Limb (tissue), 2 donors: ENCODE results near the gene LEMD2.
"Not testable (repeated sequence)": the region's sequence is repeated elsewhere in the genome, so short reads cannot be mapped to it uniquely, and the experiment has no call there.

Experiments used
- DNase-seq, 2 donors: peaks; one replicate each; pipeline ENCODE4 v3.0.0-alpha.2; 2016; ENCODE audit errors: extremely low spot score in 2 of 2

Gene LEMD2

GRCh38 chr6:33788694-33789549 lies at the start of gene LEMD2:
LEMD2 (minus strand) TSS chr6:33789130; CDS start chr6:33789116, 14 bp downstream.
- DNase-seq = peak; percentile 93 to 98

GRCh38 chr6:33837971-33838665 lies 49.2 kb upstream of the LEMD2 start:
- DNase-seq = peak in 1 of 2 donors; percentile 56

GRCh38 chr6:33836806-33837469 lies 48.0 kb upstream of the LEMD2 start:
- DNase-seq = no peak

GRCh38 chr6:33834401-33835392 lies 45.8 kb upstream of the LEMD2 start:
- DNase-seq = no peak

- DNase-seq = no peak
Observed at GRCh38 chr6:33833599-33833998, 44.7 kb upstream of the LEMD2 start.

- DNase-seq = not testable (repeated sequence)
Observed at GRCh38 chr6:33832831-33833230, 43.9 kb upstream of the LEMD2 start.

- DNase-seq = not testable (repeated sequence)
Observed at GRCh38 chr6:33831725-33832124, 42.8 kb upstream of the LEMD2 start.

- DNase-seq = no peak
Observed at GRCh38 chr6:33830635-33831240, 41.8 kb upstream of the LEMD2 start.

- no peak for DNase-seq
Observed at GRCh38 chr6:33828764-33829731, 40.1 kb upstream of the LEMD2 start.

GRCh38 chr6:33828452-33828763 lies 39.5 kb upstream of the LEMD2 start:
- DNase-seq = no peak

GRCh38 chr6:33827546-33828451 lies 38.9 kb upstream of the LEMD2 start:
- DNase-seq = no peak

- DNase-seq = no peak
Observed at GRCh38 chr6:33826537-33826936, 37.6 kb upstream of the LEMD2 start.

GRCh38 chr6:33824461-33825154 lies 35.7 kb upstream of the LEMD2 start:
- DNase-seq = no peak

- no peak for DNase-seq
Observed at GRCh38 chr6:33823806-33824205, 34.9 kb upstream of the LEMD2 start.

- DNase-seq = no peak
Observed at GRCh38 chr6:33822575-33823395, 33.9 kb upstream of the LEMD2 start.

- no peak for DNase-seq
Observed at GRCh38 chr6:33820784-33821520, 32.0 kb upstream of the LEMD2 start.
